Measurements from ENCODE around the gene CRYL1. TPM values are rescaled to one million over a fixed set of nuclear protein-coding genes. Genes with fewer than 3 reads are reported as not detected.

Gene CRYL1, protein sequence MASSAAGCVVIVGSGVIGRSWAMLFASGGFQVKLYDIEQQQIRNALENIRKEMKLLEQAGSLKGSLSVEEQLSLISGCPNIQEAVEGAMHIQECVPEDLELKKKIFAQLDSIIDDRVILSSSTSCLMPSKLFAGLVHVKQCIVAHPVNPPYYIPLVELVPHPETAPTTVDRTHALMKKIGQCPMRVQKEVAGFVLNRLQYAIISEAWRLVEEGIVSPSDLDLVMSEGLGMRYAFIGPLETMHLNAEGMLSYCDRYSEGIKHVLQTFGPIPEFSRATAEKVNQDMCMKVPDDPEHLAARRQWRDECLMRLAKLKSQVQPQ
- total RNA-seq (2014; rRNA removed; shearing (Covaris generic)) = 21.4 and 34.0 TPM in 2 replicates

GRCh38 chr13:20525601-20526544 lies at the start of gene CRYL1:
Gene CRYL1, minus strand, starts transcription at chr13:20525857. Its CDS starts 63 bp downstream, at chr13:20525794.
- DNase-seq (ENCODE audit: low spot score) = peak; percentile 74
- in situ Hi-C loops (cut with HindIII; ENCODE audit: low sequenced_read_pairs) = no loop called here

GRCh38 chr13:20573636-20574035 lies 48.0 kb upstream of the CRYL1 start:
- DNase-seq (ENCODE audit: low spot score) = no peak
- in situ Hi-C loops (cut with HindIII; ENCODE audit: low sequenced_read_pairs) = no loop called here

DNA sequence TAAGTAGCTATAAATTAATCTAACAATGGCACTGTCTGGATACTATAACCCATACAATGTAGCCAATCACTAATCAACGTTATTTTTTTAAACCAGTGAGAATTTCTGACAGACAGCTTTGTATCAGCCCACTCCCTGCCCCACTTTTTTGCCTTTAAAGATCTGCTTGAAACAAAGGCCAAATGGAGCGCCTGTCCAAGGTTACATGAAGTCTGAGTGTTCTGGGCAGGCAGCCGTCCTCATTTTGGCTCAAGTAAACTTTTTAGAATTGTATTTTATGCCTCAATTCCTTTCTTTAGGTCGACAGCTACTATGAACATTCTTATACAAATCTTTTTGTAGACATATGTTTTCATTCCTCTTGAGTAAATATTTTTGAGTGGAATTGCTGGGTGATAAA lies 47.5 kb upstream of the CRYL1 start:
- no peak for DNase-seq (ENCODE audit: low spot score)
- in situ Hi-C loops (cut with HindIII; ENCODE audit: low sequenced_read_pairs) = no loop called here

GRCh38 chr13:20571676-20572075 lies 46.0 kb upstream of the CRYL1 start:
- DNase-seq (ENCODE audit: low spot score) = no peak
- in situ Hi-C loops (cut with HindIII; ENCODE audit: low sequenced_read_pairs) = no loop called here

GRCh38 chr13:20570517-20570916 lies 44.9 kb upstream of the CRYL1 start:
- in situ Hi-C loops (cut with HindIII; ENCODE audit: low sequenced_read_pairs) = no loop called here
- no peak for DNase-seq (ENCODE audit: low spot score)

DNA sequence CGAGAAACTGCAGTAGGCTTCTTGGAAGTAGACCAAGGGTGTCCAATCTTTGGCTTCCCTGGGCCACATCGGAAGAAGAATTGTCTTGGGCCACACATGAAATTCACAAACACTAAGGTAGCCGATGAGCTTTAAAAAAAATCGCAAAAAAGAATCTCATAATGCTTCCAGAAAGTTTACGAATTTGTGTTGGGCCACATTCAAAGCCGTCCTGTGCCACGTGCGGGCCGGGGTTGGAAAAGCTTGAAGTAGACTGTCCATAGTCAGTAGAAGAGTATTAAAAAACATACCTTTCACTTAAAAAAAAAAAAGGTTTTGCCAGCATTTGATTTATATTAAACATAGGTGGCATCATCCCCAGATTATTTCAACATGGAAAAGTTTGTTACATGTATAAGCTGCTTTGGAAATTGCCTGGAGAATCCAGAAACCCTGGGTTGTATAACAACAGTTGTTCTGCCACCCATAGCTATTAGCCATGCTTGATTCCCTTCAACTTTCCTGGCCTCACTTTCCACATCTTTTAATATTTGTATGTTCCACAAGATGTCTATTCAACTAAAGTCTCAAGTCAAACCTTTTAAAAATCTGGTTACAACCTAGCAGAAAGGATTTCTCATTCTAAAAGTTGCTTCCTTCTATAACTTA lies 42.3 kb upstream of the CRYL1 start:
- DNase-seq (ENCODE audit: low spot score) = no peak
- in situ Hi-C loops (cut with HindIII; ENCODE audit: low sequenced_read_pairs) = no loop called here

GRCh38 chr13:20566898-20567874 lies 41.5 kb upstream of the CRYL1 start, which contains the start of gene IFT88:
Gene IFT88, plus strand, starts transcription at chr13:20567157. Its CDS starts 7,229 bp downstream, at chr13:20574386.
- in situ Hi-C loops (cut with HindIII; ENCODE audit: low sequenced_read_pairs) = no loop called here
- peak; percentile 85 for DNase-seq (ENCODE audit: low spot score)

- in situ Hi-C loops (cut with HindIII; ENCODE audit: low sequenced_read_pairs) = no loop called here
- DNase-seq (ENCODE audit: low spot score) = peak; percentile 67
These were observed 40.8 kb upstream of the CRYL1 start for GRCh38 chr13:20566468-20566897.

- in situ Hi-C loops (cut with HindIII; ENCODE audit: low sequenced_read_pairs) = no loop called here
- no peak for DNase-seq (ENCODE audit: low spot score)
These were observed 39.6 kb upstream of the CRYL1 start for GRCh38 chr13:20565115-20565736.

DNA sequence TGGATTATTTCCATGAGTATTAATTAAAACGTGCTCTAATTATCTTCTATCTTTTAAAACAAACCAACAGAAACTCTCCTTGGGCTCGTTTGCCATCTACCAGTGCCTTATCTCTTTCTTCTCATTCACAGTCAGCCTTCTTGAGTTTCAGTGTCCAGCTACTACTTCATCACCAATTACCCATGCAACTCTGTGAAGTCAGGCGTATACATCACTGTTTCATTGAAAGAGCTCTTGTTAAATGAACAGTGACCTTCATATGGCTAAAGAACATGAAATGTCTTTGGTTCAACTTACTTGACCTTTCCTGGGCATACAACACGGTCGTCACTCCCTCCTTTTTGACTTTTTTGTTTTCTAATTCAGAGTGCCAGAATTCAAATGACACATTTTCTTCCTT lies 36.1 kb upstream of the CRYL1 start:
- in situ Hi-C loops (cut with HindIII; ENCODE audit: low sequenced_read_pairs) = no loop called here
- DNase-seq (ENCODE audit: low spot score) = no peak

GRCh38 chr13:20559659-20560356 lies 34.2 kb upstream of the CRYL1 start:
- in situ Hi-C loops (cut with HindIII; ENCODE audit: low sequenced_read_pairs) = no loop called here
- DNase-seq (ENCODE audit: low spot score) = no peak

DNA sequence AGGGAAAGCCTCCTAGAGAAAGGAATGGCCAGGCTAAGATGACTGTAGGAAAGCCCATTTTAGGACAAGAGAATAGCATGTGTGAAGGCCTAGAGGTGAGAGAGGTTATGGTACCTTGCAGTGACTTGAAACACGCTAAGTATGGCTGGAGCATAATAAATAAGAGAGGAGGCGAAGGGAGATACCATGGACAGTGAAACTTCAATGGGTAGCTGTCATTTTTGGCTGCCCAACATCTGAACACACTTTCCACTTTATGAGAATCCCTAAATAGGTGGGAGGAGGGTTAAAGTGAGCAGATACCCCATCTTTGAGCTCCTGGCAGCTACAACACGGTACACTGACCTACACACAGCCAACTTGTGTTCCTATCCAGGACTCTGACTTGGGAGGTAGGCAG lies 33.3 kb upstream of the CRYL1 start:
- in situ Hi-C loops (cut with HindIII; ENCODE audit: low sequenced_read_pairs) = no loop called here
- no peak for DNase-seq (ENCODE audit: low spot score)

DNA sequence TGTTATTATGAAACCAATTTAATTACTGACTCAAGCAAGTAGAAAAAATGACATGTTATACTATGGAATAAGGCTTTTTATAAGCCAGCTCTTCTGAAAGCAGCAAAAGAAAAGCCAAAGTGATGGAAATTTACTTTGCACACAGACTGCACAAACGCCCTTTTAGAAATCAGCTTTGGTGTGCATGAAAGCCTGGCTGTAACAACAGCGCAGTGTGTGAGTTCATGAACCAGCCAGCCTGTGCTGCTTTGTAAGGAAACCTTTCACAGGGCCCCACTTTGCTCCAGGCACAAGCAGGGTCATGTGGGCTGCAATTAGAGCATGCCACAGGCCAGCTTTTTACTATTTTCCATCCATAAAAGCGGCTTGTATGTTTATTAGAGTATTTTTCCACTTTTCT lies 27.7 kb upstream of the CRYL1 start:
- peak; percentile 25 for DNase-seq (ENCODE audit: low spot score)
- in situ Hi-C loops (cut with HindIII; ENCODE audit: low sequenced_read_pairs) = no loop called here

DNA sequence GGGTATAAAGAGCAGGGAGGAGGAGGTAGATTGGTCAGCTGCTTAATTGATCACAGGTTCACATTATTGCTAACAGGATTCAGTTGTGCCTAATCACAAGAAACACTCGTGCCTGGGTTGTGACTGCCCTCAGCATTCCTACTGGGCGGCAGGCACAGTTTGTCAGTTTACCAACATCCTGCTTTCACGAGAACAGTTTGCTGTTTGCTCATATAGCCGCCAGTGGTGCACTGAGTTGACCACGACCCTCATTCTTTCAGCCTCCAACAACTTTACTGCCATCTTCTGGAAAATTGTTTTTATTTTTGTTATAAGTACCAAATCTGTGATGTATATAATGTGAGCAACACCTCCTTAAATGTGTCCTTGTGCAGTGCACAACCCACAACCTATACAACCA lies 25.1 kb upstream of the CRYL1 start:
- no peak for DNase-seq (ENCODE audit: low spot score)

GRCh38 chr13:20547479-20547908 lies 21.8 kb upstream of the CRYL1 start:
- DNase-seq (ENCODE audit: low spot score) = no peak
- in situ Hi-C loops (cut with HindIII; ENCODE audit: low sequenced_read_pairs) = no loop called here

More for the DNA sequence above, 25.1 kb upstream of the CRYL1 start:
- in situ Hi-C loops (cut with HindIII; ENCODE audit: low sequenced_read_pairs) = no loop called here

- in situ Hi-C loops (cut with HindIII; ENCODE audit: low sequenced_read_pairs) = no loop called here
These were observed 20.9 kb upstream of the CRYL1 start for GRCh38 chr13:20546556-20546955.

DNA sequence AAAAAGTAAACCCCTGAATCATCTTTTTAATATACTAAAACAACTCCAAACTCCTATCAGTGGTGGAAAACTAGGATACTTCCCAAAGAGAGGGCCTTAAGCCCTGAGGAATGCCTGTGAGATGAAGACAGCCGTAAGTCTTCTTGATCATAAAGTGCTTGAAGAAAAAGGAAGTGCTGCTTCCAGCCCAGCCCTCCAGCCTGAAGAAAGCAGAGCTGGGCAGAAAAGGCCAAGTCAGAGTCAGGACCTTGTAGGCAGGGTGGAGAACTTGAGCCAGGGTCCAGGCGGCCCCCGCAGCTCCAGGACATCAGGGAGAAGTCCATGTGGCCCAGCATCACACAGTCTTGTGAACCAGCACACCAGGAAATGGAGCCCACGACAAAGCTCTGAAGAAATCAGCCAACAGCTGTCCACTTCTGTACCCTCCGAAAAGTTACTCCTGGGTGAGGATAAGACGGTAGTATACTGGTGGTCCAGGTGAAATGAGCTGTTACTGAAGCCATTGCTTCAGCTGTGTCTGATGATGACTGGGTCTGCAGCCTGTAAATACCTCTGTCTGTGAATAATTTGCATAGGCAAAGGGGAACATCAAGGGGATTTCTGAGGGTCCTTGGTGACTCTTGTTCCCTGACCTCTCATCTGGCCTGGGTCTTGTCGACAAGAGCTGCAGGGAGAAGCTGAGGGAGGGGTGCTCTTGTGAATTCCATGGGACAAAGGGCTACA lies 18.7 kb upstream of the CRYL1 start:
- in situ Hi-C loops (cut with HindIII; ENCODE audit: low sequenced_read_pairs) = no loop called here

More at GRCh38 chr13:20546556-20546955, 20.9 kb upstream of the CRYL1 start:
- no peak for DNase-seq (ENCODE audit: low spot score)

More for the DNA sequence above, 18.7 kb upstream of the CRYL1 start:
- DNase-seq (ENCODE audit: low spot score) = no peak

All from G401 (cell line).